ENCODE data around the gene CEACAM7. TPM values are rescaled to one million over a fixed set of nuclear protein-coding genes. Genes with fewer than 3 reads are reported as not detected.

The CEACAM7 gene
- total RNA-seq (not detected), polyA plus RNA-seq (not detected)
- long read RNA-seq, donor 1, result 0 reads
- long read RNA-seq, donor 2, result 0 reads
- long read RNA-seq, donor 3, result 0 reads

GRCh38 chr19:41688098-41688497 lies at the start of gene CEACAM7:
TSS of gene CEACAM7 (minus strand) at chr19:41688270. CDS start at chr19:41688165, 105 bp downstream.
- 50% methylated on average over 1 of the region's 1 CpG for WGBS, 2 donors
- Histone ChIP-seq H3K27me3 (peaks cover 0 to 49% (median 28%) of the 10 kb centered on the region in 7 donors), H3K27ac (no peak within 1 kb of the TSS), H3K9me3 (peaks cover 0 to 20% (median 9%) of the 10 kb centered on the region in 11 donors), H3K36me3 (no peaks in the 10 kb centered on the region), H3K4me1 (no peaks in the 10 kb centered on the region), H3K4me3 (no peak within 1 kb of the TSS)
- no peak for DNase-seq
- ATAC-seq, result no peak
- intact Hi-C loops (cut with DNase I), result no loop called here
- TF ChIP-seq CTCF (IDR thresholded peaks at IDR 0.05), result no peak

DNA sequence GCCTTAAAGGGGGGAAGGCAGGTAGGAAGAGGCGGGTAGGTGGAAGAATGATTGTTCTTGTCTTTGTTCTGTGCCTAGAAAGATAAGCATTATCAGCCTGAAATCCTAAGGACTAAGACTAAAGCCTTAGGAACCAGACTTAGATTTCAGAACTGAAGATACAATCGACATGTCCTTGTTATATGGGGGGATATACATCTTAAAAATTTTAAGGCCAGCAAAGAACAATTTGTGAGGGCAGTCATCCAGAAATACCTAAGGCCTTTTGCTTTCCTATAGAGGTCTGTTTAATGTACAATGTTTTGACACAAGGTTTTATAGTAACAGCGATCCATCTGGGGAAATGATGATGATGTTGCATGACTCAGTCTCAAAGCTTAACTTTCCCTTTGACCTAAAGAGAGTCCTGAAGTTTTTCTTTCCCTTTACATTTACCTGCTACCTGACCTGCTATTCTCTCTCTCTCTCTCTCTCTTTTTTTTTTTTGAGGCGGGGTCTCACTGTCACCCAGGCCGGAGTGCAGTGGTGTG lies 47.1 kb upstream of the CEACAM7 start:
- Histone ChIP-seq H3K9me3 (no peaks in the 10 kb centered on the region), H3K4me3 (no peak overlapping the region), H3K27ac (no peak overlapping the region), H3K4me1 (no peaks in the 10 kb centered on the region), H3K27me3 (peaks cover 0 to 77% (median 41%) of the 10 kb centered on the region in 7 donors), H3K36me3 (no peaks in the 10 kb centered on the region)
- intact Hi-C loops (cut with DNase I), result loop anchor here in 1 of 10 donors (5.0 kb wide), 1 partner anchor 88 kb away; no protein-coding TSS in a partner anchor
- TF ChIP-seq CTCF (IDR thresholded peaks at IDR 0.05), result no peak
- DNase-seq, result no peak
- ATAC-seq, result no peak
- 69 to 78% methylated on average over 5 of the region's 5 CpGs for WGBS, 2 donors

DNA sequence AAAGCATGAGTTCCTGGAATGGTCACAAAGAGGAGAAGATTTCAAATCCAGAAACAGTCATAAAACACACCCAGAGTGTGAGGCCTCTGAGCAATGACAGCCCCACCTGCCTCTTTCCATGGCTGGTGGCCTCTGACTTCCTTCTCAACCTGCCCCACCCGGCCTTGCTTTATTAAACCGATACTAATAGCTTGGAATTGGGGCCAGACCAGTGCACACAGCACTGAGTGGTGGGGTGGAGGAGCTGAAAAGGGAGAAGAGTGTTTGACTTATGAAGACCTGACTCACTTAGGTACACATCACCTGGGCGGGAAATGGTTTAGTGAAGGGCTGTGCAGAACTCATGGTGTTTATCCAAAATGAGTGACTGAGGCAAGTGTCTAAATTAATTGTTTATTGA lies 46.5 kb upstream of the CEACAM7 start:
- Histone ChIP-seq H3K27me3 (peaks cover 0 to 76% (median 44%) of the 10 kb centered on the region in 7 donors), H3K9me3 (no peaks in the 10 kb centered on the region), H3K36me3 (no peaks in the 10 kb centered on the region), H3K4me3 (no peak overlapping the region), H3K4me1 (no peaks in the 10 kb centered on the region), H3K27ac (no peak overlapping the region)
- intact Hi-C loops (cut with DNase I), result no loop called here
- 68 to 81% methylated on average over 3 of the region's 3 CpGs for WGBS, 2 donors
- ATAC-seq (no peak), DNase-seq (no peak)
- TF ChIP-seq CTCF (IDR thresholded peaks at IDR 0.05), result no peak

GRCh38 chr19:41734156-41734555 lies 46.1 kb upstream of the CEACAM7 start:
- Histone ChIP-seq H3K36me3 (no peaks in the 10 kb centered on the region), H3K4me3 (no peak overlapping the region), H3K27ac (no peak overlapping the region), H3K4me1 (no peaks in the 10 kb centered on the region), H3K9me3 (no peaks in the 10 kb centered on the region), H3K27me3 (peaks cover 0 to 73% (median 39%) of the 10 kb centered on the region in 7 donors)
- WGBS, 2 donors, result 78 to 85% methylated on average over 4 of the region's 4 CpGs
- ATAC-seq (no peak), DNase-seq (no peak)
- intact Hi-C loops (cut with DNase I), result no loop called here
- TF ChIP-seq CTCF (IDR thresholded peaks at IDR 0.05), result no peak

All from heart right ventricle (tissue), 16 donors.